LHCN-M2 (cell line): ENCODE data around the gene CCM2. TPM values are rescaled to one million over a fixed set of nuclear protein-coding genes. Genes with fewer than 3 reads are reported as not detected.

Experiments used
- DNase-seq: peaks from one replicate; pipeline ENCODE4 v3.0.0-alpha.2; 2012; ENCODE audit warnings: low read depth
- total RNA-seq: library from RNA; depleted of rRNA; stranded (reverse); fragments of >200 nt; gene quantifications from 2 replicates; pipeline ENCODE4 v1.2.3, GENCODE V29; 2014; rRNA removed

CCM2 gene
- total RNA-seq, 1 experiment from 2014 or later = 126 TPM

DNA sequence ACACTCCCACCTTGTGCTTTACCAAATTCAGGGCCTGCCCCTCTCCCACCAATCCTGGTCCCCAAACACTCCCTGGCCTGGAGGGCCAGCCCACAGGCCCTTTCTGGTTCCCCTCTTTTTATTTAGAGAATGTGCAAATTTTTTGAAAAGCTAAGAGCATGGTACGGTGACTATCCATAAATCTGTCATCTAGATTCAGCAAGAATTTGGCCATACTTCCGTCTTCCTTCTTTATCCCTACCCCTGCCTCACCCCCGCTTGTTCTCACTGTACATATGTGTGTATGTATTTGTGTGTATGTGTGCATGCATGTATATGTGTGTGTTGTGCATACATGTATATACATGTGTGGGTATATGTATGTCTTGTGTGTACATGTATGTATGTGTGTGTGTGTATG lies 119.5 kb downstream of the CCM2 start:
- DNase-seq = no peak

DNA sequence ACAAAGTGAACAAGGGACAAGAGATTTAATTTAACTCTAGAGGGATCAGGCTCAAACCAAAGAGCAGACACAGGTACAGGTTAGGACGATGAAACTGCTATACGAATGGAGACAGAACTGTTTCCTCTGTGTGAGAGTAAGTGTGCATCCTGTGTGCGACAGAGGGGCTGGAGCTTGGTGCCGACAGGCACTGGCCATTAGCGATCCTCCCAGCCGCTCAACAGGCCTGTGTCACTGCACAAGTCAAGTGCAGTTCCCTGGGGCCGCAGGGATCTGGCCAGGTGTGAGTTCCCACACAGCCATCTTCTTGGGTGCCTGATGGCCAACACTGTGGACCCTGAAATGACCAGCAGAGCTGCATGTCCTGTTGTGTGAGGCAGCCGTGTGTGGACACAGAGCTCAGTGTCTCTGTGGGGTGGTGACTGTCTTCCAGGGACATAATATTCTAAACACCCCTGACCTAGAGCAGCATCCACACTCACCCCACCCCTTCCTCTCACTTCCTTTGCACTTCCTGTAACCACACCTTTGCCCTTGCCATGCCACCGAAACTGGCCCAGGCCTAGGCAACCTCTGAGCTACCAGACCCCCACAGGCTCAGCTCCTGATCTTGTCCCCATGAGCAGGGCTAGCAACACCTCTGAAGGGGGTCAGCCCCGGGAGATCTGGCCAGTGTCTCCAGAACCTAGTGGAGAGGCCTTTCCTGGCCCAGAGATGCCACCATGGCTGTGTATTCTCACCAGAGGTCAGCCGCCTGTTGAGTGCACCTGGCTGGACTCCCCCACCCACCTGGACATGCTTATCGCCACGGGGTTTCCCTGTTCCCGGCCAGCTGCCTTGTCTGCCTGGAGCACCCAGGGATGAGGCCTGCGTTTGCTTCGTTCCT lies 123.2 kb downstream of the CCM2 start:
- no peak for DNase-seq

DNA sequence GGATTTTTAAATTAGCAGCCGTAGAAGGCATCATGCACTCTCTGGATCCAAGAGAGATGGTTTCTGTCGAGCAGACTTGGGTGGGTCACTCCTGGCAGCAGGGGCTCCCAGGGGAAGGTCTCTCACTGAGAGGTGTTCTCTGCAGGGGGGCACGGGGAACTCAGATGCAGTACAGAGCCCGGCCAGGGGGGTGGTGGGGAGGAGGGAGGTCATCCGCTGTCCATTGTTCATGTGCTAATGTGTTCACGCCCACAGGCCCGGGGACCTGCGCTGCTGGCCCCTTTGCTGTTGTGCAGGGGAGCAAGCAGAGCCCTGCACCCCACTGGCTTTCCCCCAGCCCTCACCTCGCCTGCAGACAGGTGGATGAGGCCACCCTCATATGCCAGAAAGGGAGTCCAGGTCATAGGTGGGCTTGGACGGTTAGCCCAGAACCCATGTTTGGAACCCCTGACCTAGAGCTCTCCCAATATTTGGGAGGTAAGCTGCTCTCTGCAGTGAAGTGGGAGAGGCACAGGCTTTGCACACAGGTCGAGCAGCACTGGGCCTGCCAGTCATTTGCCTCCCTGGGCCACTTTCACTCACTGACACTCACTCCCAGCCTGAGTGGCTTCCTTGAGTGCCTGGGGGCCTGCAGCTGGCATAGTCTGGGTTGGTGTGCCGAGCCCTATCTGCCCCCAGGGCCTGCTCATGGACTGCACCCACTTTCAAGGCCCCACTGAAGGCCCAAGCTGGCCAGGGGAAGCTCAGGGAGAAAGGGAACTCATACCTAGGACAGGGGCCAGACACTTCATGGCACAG lies 124.1 kb downstream of the CCM2 start:
- no peak for DNase-seq

DNA sequence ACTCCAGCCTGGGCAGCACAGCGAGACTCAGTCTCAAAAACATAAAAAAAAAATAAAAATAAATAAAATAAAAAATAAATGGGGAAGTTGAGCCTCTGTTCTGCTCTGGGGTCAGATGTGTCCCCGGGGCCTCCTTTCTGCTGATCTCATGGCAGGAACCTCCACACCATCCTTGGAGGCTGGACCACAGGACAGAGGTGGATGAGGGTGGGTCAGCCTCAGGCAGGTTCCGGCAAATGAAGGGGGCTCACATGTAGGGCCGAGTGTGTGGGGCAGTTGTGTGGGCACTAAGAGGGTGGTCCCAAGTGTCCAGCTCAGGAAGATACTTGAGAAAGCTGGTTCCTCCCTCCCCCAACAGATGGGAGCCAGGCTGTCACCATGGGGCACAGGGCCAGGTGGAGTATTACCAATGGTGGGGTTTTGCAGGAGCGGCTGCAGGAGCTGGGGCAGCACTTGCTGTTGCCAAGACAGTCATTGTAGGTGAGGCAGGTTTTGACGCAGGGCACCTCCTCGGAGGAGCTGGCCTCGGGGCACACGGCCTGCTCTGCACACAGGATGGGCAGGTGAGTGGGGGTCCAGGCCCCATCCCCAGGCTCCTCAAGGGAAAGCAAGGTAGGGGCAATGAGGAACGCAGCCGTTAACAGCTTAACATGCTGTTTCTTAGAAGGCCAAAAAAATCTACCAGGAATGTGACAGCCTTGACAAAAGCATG lies 125.3 kb downstream of the CCM2 start:
- no peak for DNase-seq

Other genes with a start within 250 kb of the CCM2 start
- 5,716 and 6,248 TPM in 2 replicates for gene PPIA, start 203.5 kb upstream of the CCM2 start, total RNA-seq
- gene H2AZ2, start 152.1 kb upstream of the CCM2 start, total RNA-seq = 433 and 479 TPM in 2 replicates
- gene PURB, start 114.7 kb upstream of the CCM2 start, total RNA-seq = 41.9 and 62.3 TPM in 2 replicates
- gene MYO1G, start 21.2 kb upstream of the CCM2 start, total RNA-seq = not detected in 2 replicates
- 2.6 and 2.9 TPM in 2 replicates for gene NACAD, start 88.8 kb downstream of the CCM2 start, total RNA-seq
- 107 and 120 TPM in 2 replicates for gene TBRG4, start 111.5 kb downstream of the CCM2 start, total RNA-seq
- not detected in 2 replicates for gene RAMP3, start 157.6 kb downstream of the CCM2 start, total RNA-seq